Body of pancreas (tissue), 4 donors: ENCODE results near the gene PPA1. TPM values are rescaled to one million over a fixed set of nuclear protein-coding genes. Genes with fewer than 3 reads are reported as not detected.

Experiments used
- ATAC-seq: fragments of 150-250 bp; one replicate; pipeline ENCODE4 v1.9.1; 2016
- DNase-seq, 4 donors: peaks; one replicate each; pipeline ENCODE4 v3.0.0-alpha.2; 2019
- H3K27ac ChIP-seq, 4 donors: fragments of 200-600 bp; sonication (generic); 1 replicate in 3 of 4; 2 replicates in 1 of 4; pipeline versions ENCODE4 v1.5.1 to v1.6.1; 2016 to 2019; ENCODE audit warnings: mild to moderate bottlenecking in 1 of 4, mixed read lengths in 1 of 4, moderate library complexity in 1 of 4
- H3K27me3 ChIP-seq, 2 donors: fragments of 200-600 bp; sonication (generic); one replicate each; pipeline ENCODE4 v1.6.0; 2016; ENCODE audit warnings: mild to moderate bottlenecking in 1 of 2
- H3K36me3 ChIP-seq, 2 donors: fragments of 200-600 bp; sonication (generic); replicated peaks in 1 of 2; 2 replicates each; pipeline ENCODE4 v1.5.1; 2016; ENCODE audit warnings: low read depth in 2 of 2; ENCODE audit not compliant: insufficient read depth in 1 of 2
- H3K4me1 ChIP-seq: fragments of 200-600 bp; sonication (generic); one replicate; pipeline ENCODE4 v1.6.0; 2016
- H3K4me3 ChIP-seq, 2 donors: fragments of 200-600 bp; sonication (generic); 1 replicate in 1 of 2; 2 replicates in 1 of 2; pipeline ENCODE4 v1.5.1; 2016 to 2019
- H3K9me3 ChIP-seq, 3 donors: fragments of 200-600 bp; sonication (generic); 1 replicate in 2 of 3; 2 replicates in 1 of 3; pipeline ENCODE4 v1.5.1; 2016
- POLR2A ChIP-seq, 3 donors: fragments of 450-650 bp; IDR thresholded peaks; one replicate each; pipeline ENCODE4 v1.6.1; 2016; ENCODE audit warnings: antibody characterized with exemption in 3 of 3, mild to moderate bottlenecking in 2 of 3
- WGBS, 2 donors: methylation state at CpG; one replicate each; pipeline ENCODE4 v1.1.5; 2017; 5-methylcytosine and 5-hydroxymethylcytosine counted together
- intact Hi-C: fragments of 100-400 bp; cut with DNase I; formaldehyde crosslinking; loops from one replicate; pipeline ENCODE4 v1.15.1; 2023
- total RNA-seq, 2 donors: library from RNA; depleted of rRNA; stranded (reverse); fragments of >200 nt; gene quantifications; one replicate each; pipeline ENCODE4 v1.1.0, GENCODE V29; 2016
- TF ChIP-seq, protein P1 (sequence below), 7 experiments: fragments of 450-650 bp in 4 of 7; fragments of 200-600 bp in 3 of 7; sonication (generic) in 3 of 7; IDR thresholded peaks; one replicate each; pipeline ENCODE4 v1.5.1; 2016 to 2019; ENCODE audit warnings: antibody characterized with exemption in 7 of 7

PPA1 gene
- total RNA-seq, 2 donors from 2014 or later = 101 to 108 TPM

DNA sequence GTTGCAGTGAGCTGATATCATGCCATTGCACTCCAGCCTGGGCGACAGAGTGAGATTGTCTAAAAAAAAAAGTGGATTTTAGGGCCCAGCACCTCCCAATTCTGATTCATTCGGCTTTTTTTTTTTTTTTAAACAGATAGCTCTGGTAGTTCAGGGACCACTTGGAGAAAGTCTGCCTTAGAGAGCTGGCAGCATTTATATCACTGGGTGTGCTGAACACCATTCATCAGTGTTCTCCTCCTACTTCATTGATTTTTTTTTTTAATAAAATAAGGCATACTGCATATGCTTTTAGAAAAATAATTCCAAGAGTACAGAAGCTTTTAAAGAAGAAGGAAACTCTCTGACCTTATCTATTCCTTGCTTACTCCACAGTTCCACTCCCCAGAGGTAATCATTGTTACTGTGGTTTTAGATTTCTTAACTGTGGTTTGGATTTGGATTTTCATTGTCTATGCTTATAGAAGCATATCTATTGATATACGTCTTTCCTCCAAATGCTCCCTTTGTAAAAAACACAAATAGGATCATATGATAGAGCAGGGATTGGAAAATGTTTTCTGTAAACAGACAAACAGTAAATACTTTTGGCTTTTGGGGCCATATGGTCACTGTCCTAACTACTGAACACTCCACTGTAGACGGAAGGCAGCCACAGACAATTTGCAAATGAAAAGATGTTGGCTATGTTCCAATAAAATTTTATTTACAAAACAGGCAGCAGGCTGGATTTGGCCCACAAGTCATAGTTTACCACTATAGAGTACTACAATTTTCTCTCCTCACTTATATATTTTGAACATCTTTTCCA lies 41.9 kb downstream of the PPA1 start:
- no peak overlapping the region for H3K4me3 ChIP-seq
- 54 to 61% methylated on average over 4 of the region's 4 CpGs for WGBS, 2 donors
- no peak for TF ChIP-seq POLR2A (IDR thresholded peaks at IDR 0.05)
- H3K4me1 ChIP-seq = peaks cover 22% of the 10 kb centered on the region
- H3K27ac ChIP-seq = no peak overlapping the region
- no peaks in the 10 kb centered on the region for H3K36me3 ChIP-seq
- ATAC-seq = no peak
- H3K27me3 ChIP-seq = no peaks in the 10 kb centered on the region
- no peak for DNase-seq
- H3K9me3 ChIP-seq = no peaks in the 10 kb centered on the region
- intact Hi-C loops = no loop called here

DNA sequence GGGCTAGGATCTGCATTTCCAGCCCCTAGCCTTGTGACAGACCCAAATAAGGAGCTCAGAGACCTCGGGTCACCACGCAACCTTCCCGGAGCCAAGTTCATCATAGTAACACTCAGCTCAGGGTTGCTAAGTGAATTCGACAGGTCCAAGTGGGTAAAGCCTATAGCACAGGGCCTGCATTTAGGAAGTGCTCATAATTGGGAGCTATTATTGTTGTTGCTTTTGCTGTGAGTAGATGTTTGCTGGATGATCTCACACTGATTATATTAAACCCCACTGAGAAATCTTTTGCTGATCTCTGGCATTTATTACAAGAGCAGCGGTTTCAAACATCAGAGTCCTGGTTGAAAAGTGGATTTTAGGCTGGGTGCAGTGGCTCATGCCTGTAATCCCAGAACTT lies 42.6 kb downstream of the PPA1 start:
- ATAC-seq = no peak
- Histone ChIP-seq H3K9me3 (no peaks in the 10 kb centered on the region), H3K4me3 (no peak overlapping the region), H3K36me3 (no peaks in the 10 kb centered on the region), H3K27me3 (no peaks in the 10 kb centered on the region), H3K4me1 (peaks cover 22% of the 10 kb centered on the region), H3K27ac (no peak overlapping the region)
- intact Hi-C loops = no loop called here
- TF ChIP-seq, protein P1, sequence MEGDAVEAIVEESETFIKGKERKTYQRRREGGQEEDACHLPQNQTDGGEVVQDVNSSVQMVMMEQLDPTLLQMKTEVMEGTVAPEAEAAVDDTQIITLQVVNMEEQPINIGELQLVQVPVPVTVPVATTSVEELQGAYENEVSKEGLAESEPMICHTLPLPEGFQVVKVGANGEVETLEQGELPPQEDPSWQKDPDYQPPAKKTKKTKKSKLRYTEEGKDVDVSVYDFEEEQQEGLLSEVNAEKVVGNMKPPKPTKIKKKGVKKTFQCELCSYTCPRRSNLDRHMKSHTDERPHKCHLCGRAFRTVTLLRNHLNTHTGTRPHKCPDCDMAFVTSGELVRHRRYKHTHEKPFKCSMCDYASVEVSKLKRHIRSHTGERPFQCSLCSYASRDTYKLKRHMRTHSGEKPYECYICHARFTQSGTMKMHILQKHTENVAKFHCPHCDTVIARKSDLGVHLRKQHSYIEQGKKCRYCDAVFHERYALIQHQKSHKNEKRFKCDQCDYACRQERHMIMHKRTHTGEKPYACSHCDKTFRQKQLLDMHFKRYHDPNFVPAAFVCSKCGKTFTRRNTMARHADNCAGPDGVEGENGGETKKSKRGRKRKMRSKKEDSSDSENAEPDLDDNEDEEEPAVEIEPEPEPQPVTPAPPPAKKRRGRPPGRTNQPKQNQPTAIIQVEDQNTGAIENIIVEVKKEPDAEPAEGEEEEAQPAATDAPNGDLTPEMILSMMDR (IDR thresholded peaks at IDR 0.05) = no peak
- TF ChIP-seq POLR2A (IDR thresholded peaks at IDR 0.05) = no peak
- WGBS, 2 donors = 79 to 89% methylated on average over 5 of the region's 5 CpGs
- DNase-seq = no peak

DNA sequence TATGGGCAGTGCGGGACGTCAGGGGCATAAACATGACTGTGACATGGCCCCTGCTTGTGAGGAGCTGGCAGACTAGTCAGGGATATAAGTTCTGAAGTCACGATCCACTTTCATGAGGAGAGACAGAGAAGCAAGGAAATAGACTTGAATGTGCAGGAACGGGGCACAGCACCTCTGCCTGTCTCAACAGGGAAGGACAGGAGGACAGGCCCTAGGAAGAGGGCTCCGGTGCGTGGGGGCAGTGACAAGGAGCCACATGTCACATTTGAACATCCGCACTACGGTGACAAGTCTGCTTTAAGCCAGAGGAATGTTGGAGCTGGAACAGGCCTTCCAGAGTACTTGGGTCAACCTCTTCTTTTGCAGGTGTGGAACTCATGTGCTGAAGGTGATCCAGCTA lies 43.1 kb downstream of the PPA1 start:
- intact Hi-C loops = no loop called here
- TF ChIP-seq, protein P1 (IDR thresholded peaks at IDR 0.05) = no peak
- TF ChIP-seq POLR2A (IDR thresholded peaks at IDR 0.05) = no peak
- no peaks in the 10 kb centered on the region for H3K27me3 ChIP-seq
- DNase-seq = no peak
- H3K36me3 ChIP-seq = no peaks in the 10 kb centered on the region
- H3K9me3 ChIP-seq = no peaks in the 10 kb centered on the region
- H3K27ac ChIP-seq = no peak overlapping the region
- no peak for ATAC-seq
- no peak overlapping the region for H3K4me3 ChIP-seq
- H3K4me1 ChIP-seq = peaks cover 22% of the 10 kb centered on the region
- 84 to 89% methylated on average over 8 of the region's 8 CpGs for WGBS, 2 donors

DNA sequence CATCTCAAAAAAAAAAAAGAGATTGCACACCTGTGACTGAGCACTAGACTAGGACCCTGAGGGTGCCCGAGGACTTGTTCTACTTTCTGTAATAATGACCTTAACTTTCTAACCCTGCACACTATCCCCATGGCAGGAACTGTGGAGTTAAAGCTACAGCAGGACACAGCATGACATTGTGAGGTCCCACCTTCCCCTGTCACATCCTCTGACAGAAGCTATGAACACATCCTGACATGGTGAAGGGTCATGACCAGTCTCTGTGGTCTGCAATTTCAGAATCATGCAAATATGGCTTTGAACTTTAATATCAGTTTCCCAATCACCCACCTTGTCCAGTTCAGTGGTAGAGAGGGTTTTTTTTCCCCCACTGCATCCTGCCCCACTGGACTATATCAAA lies 44.5 kb downstream of the PPA1 start:
- intact Hi-C loops = no loop called here
- H3K4me3 ChIP-seq = no peak overlapping the region
- H3K27me3 ChIP-seq = no peaks in the 10 kb centered on the region
- H3K27ac ChIP-seq = no peak overlapping the region
- ATAC-seq (no peak), DNase-seq (no peak)
- 53 to 88% methylated on average over 1 of the region's 1 CpG for WGBS, 2 donors
- H3K4me1 ChIP-seq = peaks cover 22% of the 10 kb centered on the region
- TF ChIP-seq POLR2A (IDR thresholded peaks at IDR 0.05) = no peak
- TF ChIP-seq, protein P1 (IDR thresholded peaks at IDR 0.05) = no peak
- H3K36me3 ChIP-seq = no peaks in the 10 kb centered on the region
- H3K9me3 ChIP-seq = no peaks in the 10 kb centered on the region

DNA sequence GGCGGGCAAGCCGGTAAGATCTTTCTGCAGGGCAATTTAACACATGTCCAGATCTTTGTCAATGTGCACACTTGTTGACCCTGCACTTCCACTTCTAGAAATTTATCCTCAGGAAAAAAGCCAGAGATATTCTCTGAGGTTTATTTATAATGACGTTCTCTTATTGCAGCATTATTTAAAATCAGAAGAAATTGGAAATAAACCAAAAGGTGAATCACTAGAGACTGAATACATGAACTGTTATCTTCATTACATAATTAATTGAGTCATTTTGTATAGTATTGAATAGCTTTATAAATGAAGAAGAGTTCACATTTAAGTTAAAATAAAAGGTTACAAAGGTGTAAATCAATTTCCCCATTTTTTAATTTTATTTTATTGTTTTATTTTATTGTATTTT lies 46.7 kb downstream of the PPA1 start:
- Histone ChIP-seq H3K9me3 (no peaks in the 10 kb centered on the region), H3K4me1 (peaks cover 8% of the 10 kb centered on the region), H3K27me3 (no peaks in the 10 kb centered on the region), H3K36me3 (no peaks in the 10 kb centered on the region), H3K27ac (no peak overlapping the region), H3K4me3 (no peak overlapping the region)
- 74 to 77% methylated on average over 3 of the region's 3 CpGs for WGBS, 2 donors
- DNase-seq (no peak), ATAC-seq (no peak)
- TF ChIP-seq POLR2A (IDR thresholded peaks at IDR 0.05) = no peak
- TF ChIP-seq, protein P1 (IDR thresholded peaks at IDR 0.05) = no peak
- intact Hi-C loops = no loop called here
